Measurements from ENCODE around the gene TPX2.

- no peak for TF ChIP-seq CTCF (IDR thresholded peaks at IDR 0.05)
- TF ChIP-seq POLR2A (IDR thresholded peaks at IDR 0.05): no peak
Observed at GRCh38 chr20:31826074-31826473, 87.0 kb downstream of the TPX2 start.
